HG03565 (cell line): ENCODE measurements around the gene CITED1.

Experiments used
- ATAC-seq: cut with Tn5 transposase; IDR thresholded peaks from one replicate; pipeline ENCODE4 v1.9.1; 2021; ENCODE audit warnings: mild to moderate bottlenecking, moderate library complexity; ENCODE audit not compliant: unreplicated experiment

Gene CITED1

GRCh38 chrX:72309297-72310071 is 3.8 kb upstream of the CITED1 start:
- no peak for ATAC-seq

- no peak for ATAC-seq
These were observed 3.0 kb upstream of the CITED1 start for GRCh38 chrX:72308566-72309296.

GRCh38 chrX:72308209-72308565 is 2.5 kb upstream of the CITED1 start:
- no peak for ATAC-seq

- ATAC-seq: no peak
These were observed 1.9 kb upstream of the CITED1 start for GRCh38 chrX:72307646-72308051.

GRCh38 chrX:72306851-72307645 is 1.3 kb upstream of the CITED1 start:
- peak; percentile 50 for ATAC-seq

GRCh38 chrX:72306085-72306801 is 529 bp upstream of the CITED1 start:
- no peak for ATAC-seq

GRCh38 chrX:72304877-72305276 is 837 bp downstream of the CITED1 start:
- ATAC-seq: no peak

- ATAC-seq: no peak
These were observed 3.9 kb downstream of the CITED1 start for GRCh38 chrX:72301781-72302180.

- ATAC-seq: no peak
These were observed 5.7 kb downstream of the CITED1 start for GRCh38 chrX:72299891-72300630.

GRCh38 chrX:72297953-72298730 is 7.6 kb downstream of the CITED1 start:
- ATAC-seq: no peak

- ATAC-seq: no peak
These were observed 8.7 kb downstream of the CITED1 start for GRCh38 chrX:72296991-72297390.

- ATAC-seq: no peak
These were observed 10.0 kb downstream of the CITED1 start for GRCh38 chrX:72295745-72296144.

GRCh38 chrX:72294497-72294896 is 11.2 kb downstream of the CITED1 start:
- no peak for ATAC-seq

- ATAC-seq: no peak
These were observed 23.4 kb downstream of the CITED1 start for GRCh38 chrX:72282302-72282701.

GRCh38 chrX:72280321-72280845 is 25.3 kb downstream of the CITED1 start:
- no peak for ATAC-seq

GRCh38 chrX:72276478-72276953 is 29.2 kb downstream of the CITED1 start:
- ATAC-seq: no peak

- ATAC-seq: no peak
These were observed 31.2 kb downstream of the CITED1 start for GRCh38 chrX:72274526-72274925.

GRCh38 chrX:72273718-72274117 is 32.0 kb downstream of the CITED1 start:
- no peak for ATAC-seq

- no peak for ATAC-seq
These were observed 32.8 kb downstream of the CITED1 start for GRCh38 chrX:72272868-72273267.
